Smooth muscle cell of bladder (primary cell): ENCODE measurements around the gene IGSF8. TPM values are rescaled to one million over a fixed set of nuclear protein-coding genes. Genes with fewer than 3 reads are reported as not detected.

ENCODE experiments used
- total RNA-seq: library from RNA; depleted of rRNA; stranded (reverse); fragments of >200 nt; gene quantifications from 2 replicates; pipeline ENCODE4 v1.2.3, GENCODE V29; 2014

IGSF8 gene, protein sequence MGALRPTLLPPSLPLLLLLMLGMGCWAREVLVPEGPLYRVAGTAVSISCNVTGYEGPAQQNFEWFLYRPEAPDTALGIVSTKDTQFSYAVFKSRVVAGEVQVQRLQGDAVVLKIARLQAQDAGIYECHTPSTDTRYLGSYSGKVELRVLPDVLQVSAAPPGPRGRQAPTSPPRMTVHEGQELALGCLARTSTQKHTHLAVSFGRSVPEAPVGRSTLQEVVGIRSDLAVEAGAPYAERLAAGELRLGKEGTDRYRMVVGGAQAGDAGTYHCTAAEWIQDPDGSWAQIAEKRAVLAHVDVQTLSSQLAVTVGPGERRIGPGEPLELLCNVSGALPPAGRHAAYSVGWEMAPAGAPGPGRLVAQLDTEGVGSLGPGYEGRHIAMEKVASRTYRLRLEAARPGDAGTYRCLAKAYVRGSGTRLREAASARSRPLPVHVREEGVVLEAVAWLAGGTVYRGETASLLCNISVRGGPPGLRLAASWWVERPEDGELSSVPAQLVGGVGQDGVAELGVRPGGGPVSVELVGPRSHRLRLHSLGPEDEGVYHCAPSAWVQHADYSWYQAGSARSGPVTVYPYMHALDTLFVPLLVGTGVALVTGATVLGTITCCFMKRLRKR
- total RNA-seq, result 23.2 and 32.3 TPM in 2 replicates

DNA sequence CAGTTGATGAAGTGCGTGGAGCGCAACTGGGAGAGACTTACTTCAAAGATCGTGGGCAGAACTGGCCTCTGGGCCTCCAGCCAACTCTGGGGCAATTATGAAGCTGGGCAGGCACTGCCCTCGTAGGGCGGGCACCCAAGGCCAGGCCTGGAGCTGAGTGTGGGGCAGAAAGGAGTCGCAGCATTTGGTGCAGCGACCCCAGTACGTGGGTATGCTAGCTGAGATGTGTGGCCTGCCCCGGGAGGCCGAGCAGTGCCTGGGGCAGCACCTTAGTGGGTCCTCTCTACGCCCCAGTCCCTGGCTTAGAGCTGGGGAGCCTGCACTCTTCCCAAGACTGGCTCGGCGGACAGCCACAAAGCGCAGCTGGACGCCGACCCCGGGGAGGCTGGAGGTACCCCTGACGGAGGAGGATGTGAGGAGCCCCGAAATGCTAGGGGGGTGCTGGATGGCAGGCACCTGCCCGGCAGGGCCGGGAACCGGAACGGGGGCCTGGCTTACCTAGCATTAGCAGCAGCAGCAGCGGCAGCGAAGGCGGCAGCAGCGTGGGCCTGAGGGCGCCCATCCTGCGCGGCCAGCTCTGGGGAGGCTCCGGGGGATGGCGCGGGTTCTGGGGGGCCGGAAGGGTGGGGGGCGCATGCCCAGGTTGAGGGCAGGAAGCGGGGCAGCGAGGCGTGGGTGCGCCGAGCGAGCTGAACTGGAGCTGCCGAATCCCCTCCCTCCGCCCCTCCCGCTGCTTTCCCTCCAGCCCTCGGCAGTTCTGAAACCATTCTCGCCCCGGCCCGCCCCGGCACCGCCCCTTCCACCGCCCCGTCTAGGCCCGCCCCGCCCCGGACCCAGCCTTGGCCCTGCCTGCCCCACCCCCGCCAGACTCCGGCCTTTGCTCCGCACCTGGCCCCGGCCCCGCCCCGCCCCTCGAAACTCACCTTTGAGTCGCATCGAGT lies at the start of gene IGSF8:
Gene IGSF8 (minus strand): TSS at position 709 of the 941 bp plus-strand sequence. CDS start 147 bp downstream, at position 562.

DNA sequence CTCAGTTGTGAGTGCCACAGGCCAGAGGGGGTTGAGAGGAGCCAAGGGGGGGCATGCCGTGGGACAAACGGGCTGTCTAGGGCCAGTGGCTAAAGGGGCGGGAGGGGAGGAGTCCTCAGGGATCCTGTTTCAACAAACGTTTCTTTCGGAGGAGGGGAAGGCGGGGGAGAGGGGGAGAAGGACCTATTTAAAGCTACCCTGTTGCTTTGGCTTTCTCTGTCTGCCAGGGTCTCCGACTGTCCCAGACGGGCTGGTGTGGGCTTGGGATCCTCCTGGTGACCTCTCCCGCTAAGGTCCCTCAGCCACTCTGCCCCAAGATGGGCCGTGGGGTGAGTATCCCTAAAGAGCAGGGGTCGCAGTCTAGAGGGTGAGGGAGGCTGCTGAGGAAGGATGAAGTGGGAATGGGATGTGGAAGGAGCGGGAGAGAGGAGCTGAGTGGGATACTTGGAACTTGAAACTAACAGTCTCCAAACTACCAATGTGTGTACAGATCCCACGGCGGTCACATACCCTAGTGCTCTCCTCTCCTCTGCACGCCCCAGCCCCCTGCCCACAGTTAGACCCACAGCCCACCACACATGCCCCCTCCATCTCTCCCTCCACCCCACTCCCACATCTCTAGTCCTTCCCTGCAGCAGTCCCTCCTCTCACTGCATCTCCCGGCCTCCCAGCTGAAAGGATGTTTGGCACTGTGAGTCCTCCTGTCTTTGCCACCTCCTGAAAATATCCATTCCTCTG lies 17.3 kb upstream of the IGSF8 start, which contains the start of gene ATP1A2:
Gene ATP1A2 (plus strand): TSS at position 215 of the 738 bp plus-strand sequence. CDS start 103 bp downstream, at position 318.

DNA sequence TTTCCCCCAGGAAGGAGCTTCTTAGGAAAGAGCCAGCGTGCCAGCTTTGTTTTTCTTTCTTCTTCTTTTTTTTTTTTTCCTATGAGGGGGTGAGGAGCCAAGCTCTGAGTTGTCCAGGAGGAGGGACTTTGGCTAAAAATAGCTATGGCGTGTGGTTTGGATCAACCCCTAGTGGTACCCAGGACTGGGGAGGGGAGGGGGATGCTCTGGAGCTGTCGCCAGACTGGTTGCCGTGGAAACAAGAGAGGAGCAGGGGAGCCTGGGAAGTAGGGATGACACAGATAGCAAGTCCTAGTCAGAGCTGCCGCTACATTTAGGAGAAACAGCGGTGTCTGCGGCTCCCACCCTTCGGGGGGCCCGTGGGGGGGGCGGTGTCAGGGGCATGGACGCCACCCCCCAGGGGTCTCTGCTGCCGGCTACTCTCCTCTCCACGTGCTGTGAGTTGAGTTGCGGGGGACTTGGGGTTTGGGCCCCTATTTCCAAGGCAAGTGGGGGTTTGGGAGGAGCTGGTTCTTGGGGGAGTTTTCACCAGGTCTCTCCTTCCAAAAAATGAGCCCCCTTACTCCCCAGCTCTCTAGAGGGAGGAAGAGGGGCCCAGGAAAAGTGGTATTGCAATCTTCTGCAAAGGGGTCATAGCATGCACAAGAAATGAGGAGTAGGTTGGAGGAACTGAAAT lies 17.0 kb downstream of the IGSF8 start, which contains the start of gene KCNJ9:
Gene KCNJ9 (plus strand): TSS at position 278 of the 676 bp plus-strand sequence. CDS start 2,493 bp downstream, outside the sequence.

DNA sequence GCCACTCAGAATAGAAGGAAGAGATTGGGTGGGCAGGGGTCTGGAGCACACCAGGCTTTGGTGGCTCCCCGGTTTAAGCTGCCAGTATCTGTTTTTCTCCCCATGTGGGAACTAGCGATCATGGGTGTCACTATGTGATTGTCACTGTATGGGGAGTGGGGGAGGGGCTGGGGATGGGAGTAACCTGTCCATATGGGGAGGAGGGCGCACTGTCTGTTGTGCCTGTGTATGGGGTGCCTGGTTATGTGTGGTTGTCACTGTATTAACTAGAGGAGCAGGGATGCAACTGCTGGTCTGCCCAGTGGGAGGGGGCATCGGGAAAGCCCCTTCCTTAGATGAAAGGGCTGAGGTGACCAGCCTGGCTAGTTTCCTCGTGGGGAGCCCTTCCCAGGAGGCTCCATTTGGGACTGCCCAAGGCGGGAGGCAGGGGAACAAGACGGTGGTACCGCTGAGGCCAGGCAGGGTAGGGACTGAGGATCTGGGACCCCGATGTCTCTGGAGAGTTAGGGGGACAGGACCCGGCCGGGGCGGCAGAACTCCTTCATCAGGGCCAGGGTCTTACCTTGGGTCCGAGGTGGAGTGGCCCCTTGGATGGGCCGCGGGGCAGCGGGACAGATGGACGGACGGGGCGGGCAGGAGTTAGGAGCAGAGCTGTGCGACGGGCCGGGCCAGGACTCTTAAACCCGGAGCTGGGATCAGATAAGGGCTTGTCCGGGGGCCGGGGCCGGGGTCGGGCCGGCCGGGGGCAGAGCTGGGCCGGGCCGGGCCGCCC lies 28.8 kb downstream of the IGSF8 start, which contains the start of gene KCNJ10:
Gene KCNJ10 (minus strand): TSS at position 701 of the 772 bp plus-strand sequence. CDS start 27,628 bp downstream, outside the sequence.

Other genes starting within 250 kb of the IGSF8 start
- gene VSIG8, start 236.0 kb downstream of the IGSF8 start, total RNA-seq, result not detected in 2 replicates
- 0.46 and 0.85 TPM in 2 replicates for gene CFAP45, start 198.5 kb downstream of the IGSF8 start, total RNA-seq
- 134 and 204 TPM in 2 replicates for gene TAGLN2, start 173.1 kb downstream of the IGSF8 start, total RNA-seq
- under 0.01 TPM in 1 of 2 replicates, not detected in the other for gene IGSF9, start 153.0 kb downstream of the IGSF8 start, total RNA-seq
- gene SLAMF9, start 144.4 kb downstream of the IGSF8 start, total RNA-seq, result 0.28 and 0.46 TPM in 2 replicates
- 3.3 and 3.7 TPM in 2 replicates for gene PIGM, start 66.6 kb downstream of the IGSF8 start, total RNA-seq
- under 0.01 TPM in 1 of 2 replicates, not detected in the other for gene KCNJ10, start 28.5 kb downstream of the IGSF8 start, total RNA-seq
- gene KCNJ9, start 17.1 kb downstream of the IGSF8 start, total RNA-seq, result under 0.01 TPM in 2 replicates
- gene ATP1A2, start 17.1 kb upstream of the IGSF8 start, total RNA-seq, result 0.65 and 4.1 TPM in 2 replicates
- gene ATP1A4, start 53.0 kb upstream of the IGSF8 start, total RNA-seq, result not detected in 2 replicates
- not detected in 2 replicates for gene CASQ1, start 92.0 kb upstream of the IGSF8 start, total RNA-seq
- gene PEA15, start 106.8 kb upstream of the IGSF8 start, total RNA-seq, result 43.0 and 51.7 TPM in 2 replicates
- gene DCAF8, start 163.9 kb upstream of the IGSF8 start, total RNA-seq, result 76.7 and 89.7 TPM in 2 replicates
- 46.0 and 47.5 TPM in 2 replicates for gene PEX19, start 186.5 kb upstream of the IGSF8 start, total RNA-seq
- gene COPA, start 244.6 kb upstream of the IGSF8 start, total RNA-seq, result 361 and 396 TPM in 2 replicates
- 83.9 and 89.6 TPM in 2 replicates for gene NCSTN, start 244.8 kb upstream of the IGSF8 start, total RNA-seq